NCI-H2029 (cell line): Measurements from ENCODE around the gene DUOX1.

ENCODE experiments used
- DNase-seq: peaks from one replicate; lab custom pipeline; 2025; lab: John Stamatoyannopoulos, UW

Gene DUOX1

DNA sequence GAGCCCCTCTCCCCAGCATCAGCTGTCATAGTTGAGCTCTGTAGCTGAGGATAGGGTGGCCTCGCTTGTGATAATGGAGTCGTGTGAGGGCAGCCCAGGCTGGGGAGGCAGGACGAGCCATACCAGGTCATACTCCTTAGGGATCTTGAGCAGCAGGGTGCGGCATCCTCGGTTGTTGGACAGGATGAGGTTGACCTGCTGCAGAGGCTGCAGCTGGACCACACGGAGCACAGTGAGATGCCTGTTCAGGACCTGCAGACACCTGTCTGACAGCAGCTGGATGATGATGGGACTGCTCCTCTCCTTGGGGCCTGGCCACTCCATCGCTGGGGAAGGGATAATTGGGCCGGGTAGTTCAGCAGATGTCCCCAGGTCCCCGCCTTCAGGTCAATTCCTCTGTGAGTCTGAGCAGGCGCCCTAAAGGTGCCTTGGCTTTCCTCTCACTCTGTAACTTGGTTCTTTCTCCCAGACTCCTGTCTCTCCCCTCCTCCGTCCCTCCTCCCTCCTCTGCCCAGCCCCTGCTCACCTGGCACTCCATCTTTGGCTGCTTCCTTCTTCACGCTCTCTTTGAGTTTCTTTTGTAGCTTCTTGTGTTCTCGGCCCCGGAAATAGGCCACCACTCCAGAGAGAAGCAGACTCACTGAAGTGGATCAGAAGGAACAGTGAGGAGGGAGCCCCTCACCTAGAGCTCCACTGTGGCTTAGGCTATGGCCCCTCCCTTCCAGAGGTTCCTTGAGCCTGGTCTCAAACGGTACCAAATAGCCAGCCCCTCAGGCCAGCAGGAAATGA, 23.6 kb upstream of the DUOX1 start:
- no peak for DNase-seq

GRCh38 chr15:45107941-45108630, 21.7 kb upstream of the DUOX1 start:
- DNase-seq: no peak

DNA sequence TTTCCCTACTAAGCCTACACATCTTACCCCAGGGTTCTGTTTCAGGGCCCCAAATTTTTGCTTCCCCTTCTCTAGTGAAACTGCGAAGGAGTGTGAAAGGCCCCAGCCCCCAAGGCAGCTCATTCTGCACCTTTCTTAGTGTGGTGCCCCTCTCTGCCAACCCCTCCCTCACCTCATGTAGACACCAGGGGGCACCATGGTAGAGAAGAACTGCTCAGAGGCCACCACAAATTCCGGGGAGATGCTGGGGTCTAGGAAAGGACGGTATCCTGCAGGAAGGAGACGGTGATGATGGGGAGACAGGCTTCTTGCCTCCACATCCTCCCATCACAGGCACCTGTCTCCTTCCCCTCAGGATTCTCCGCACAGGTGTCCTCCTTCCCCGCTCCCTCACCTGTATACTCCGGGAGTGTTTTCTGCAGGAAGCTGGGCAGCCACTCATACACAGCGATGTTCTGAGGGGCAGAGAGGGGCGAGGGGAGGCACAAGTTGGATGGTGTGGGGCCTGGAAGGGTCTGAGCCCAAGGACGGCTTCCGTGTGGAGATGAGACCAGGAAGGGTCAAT, 19.5 kb upstream of the DUOX1 start:
- no peak for DNase-seq

DNA sequence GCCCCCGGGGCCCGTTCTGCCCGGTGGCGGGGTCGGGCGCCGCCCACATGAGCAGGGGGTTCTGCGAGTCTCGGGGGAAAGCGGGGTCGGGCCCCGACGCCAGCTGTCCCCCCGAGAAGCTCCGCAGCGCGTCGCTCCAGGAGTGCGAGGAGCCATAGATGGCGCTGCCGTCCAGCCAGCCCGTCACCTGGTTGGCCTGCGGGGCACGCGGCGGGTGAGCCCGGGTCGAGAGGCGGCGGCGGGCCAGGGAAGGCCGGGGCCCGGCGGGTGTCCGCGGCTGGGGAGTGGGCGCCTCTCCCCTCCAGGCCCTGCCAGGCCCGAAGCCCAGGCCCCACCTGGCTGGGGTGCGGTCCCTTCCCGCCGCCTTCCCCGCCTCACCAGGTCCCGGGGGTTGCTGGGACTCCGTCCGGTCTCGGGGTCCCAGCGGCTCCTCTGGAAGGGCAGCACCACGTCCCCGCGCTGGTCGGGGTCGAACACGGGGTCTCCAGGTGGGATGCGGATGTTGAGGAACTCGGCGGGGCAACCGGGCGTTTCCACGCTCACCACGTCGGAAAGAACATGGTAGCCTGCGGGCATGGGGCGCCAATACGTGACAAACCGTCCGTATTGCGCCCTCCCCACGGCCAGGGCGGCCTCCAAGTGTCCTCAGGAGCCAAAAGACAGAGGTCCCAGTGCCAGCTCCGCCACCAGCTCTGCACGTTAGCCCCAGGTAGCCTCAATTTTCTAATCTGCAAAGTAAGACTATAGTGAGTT, 18.2 kb upstream of the DUOX1 start:
- DNase-seq: no peak

DNA sequence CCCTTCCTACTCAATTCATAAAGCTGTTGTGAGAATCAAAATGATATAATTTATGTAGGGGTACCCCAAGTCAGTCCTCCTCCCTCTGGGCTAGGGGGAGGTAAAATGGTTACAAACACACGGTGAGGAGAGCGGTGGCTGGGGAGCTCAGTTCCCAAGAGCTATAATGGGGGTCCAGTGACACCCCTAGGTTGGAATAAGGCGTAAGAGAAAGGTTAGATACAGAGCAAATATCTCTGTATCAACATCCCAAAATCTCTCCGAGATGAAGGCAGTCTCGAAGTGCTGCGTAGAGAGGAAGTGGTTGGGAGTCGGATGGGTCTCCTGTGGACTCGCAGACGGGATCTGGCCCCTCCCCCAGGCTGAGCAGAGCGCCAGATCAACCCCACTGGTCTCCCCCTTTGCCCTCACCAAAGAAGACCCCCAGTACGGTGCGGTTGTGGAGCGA, 17.6 kb upstream of the DUOX1 start:
- no peak for DNase-seq

DNA sequence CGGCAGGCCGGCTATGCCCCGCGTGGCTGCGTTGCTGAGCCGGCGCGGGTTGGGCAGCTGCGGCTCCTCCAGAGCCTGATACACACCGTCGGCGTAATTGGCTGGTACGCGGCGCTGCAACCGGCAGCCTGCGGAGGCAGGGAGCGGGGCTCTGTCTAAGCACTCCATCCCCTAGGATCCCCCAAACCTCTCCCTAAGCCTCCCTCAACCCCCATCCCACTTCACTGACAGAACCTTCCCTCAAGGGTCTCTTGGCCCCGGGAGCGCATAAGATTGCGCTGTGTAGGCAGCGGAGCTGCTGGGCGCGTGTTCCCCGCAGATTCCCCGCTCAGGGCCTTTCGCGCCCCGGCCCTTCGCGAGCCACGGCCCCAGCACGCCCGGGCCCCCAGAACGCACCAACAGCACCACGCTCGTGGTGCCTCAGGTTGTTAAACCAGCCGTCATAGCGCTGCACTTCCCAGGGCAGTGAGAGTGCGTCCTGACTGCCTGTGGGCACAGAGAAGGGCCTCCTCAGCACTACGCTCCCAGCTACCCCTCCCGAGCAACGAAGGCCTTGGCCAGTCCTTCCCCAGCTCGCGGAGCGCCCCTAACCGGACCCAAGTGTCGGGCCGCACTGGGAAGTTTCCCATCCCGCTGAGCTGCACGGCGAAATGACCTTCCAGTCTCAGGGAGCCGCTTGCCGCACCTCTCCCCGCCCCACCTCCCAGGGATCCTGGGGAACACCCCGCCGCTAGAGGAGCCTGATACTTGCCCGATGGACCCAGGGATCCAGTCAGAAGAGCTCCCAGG, 17.0 kb upstream of the DUOX1 start:
- DNase-seq: no peak

- no peak for DNase-seq
Measured at GRCh38 chr15:45113380-45113990, 16.3 kb upstream of the DUOX1 start.

GRCh38 chr15:45114076-45114750, 15.6 kb upstream of the DUOX1 start, which contains the start of the genes DUOX2 and DUOXA2:
TSS of gene DUOX2 (minus strand) at chr15:45114172. CDS start at chr15:45113411, 761 bp downstream.
TSS of gene DUOXA2 (plus strand) at chr15:45114326. CDS start at chr15:45114606, 280 bp downstream.
- DNase-seq: no peak

- no peak for DNase-seq
Measured at GRCh38 chr15:45114751-45115085, 15.1 kb upstream of the DUOX1 start.

- DNase-seq: no peak
Measured at GRCh38 chr15:45115312-45115820, 14.4 kb upstream of the DUOX1 start.

GRCh38 chr15:45116006-45116481, 13.8 kb upstream of the DUOX1 start:
- no peak for DNase-seq

- no peak for DNase-seq
Measured at GRCh38 chr15:45116482-45117307, 13.1 kb upstream of the DUOX1 start.

DNA sequence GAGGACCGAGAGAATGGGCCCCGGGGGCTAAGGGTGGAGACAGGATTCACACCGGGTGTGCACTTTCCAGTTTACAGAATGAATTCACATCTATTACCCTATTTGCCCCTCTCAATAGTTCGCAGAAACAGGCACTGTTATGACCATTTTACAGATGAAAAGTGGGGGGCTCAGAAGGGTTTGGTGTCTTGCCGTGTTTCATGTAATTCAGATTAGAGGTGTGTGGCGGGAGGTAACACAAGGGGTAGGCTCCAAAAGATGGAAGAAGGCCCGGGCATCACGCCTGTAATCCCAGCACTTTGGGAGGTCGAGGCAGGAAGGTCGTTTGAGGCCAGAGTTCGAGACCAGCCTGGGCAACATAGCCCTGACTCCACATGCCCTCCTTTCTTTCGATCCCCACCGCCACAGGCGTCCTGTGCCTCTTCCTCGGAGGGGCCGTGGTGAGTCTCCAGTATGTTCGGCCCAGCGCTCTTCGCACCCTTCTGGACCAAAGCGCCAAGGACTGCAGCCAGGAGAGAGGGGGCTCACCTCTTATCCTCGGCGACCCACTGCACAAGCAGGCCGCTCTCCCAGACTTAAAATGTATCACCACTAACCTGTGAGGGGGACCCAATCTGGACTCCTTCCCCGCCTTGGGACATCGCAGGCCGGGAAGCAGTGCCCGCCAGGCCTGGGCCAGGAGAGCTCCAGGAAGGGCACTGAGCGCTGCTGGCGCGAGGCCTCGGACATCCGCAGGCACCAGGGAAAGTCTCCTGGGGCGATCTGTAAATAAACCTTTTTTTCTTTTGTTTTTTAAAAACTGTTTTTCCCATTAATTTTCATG, 12.3 kb upstream of the DUOX1 start:
- DNase-seq: no peak

GRCh38 chr15:45118131-45118588, 11.6 kb upstream of the DUOX1 start:
- DNase-seq: peak; percentile 59

DNA sequence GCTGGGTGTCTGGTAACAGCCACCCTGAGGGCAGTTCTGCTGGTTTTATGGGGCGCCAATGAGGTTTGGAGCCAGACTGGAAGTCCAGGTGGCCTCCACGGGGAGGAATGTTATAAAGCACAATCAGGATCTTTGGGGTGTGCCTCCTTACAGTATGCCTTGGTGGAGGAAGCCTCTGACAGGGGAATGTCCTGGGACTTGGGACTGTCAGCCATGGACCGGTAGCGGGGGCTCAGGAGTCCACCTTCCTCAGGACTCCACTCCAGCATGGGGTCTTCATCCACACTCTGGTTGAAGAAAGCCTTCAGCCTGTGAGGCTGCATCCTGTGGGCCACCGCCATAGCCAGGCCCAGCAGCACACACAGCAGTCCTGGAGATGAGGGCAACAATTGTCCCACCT, 10.8 kb upstream of the DUOX1 start:
- DNase-seq: no peak

DNA sequence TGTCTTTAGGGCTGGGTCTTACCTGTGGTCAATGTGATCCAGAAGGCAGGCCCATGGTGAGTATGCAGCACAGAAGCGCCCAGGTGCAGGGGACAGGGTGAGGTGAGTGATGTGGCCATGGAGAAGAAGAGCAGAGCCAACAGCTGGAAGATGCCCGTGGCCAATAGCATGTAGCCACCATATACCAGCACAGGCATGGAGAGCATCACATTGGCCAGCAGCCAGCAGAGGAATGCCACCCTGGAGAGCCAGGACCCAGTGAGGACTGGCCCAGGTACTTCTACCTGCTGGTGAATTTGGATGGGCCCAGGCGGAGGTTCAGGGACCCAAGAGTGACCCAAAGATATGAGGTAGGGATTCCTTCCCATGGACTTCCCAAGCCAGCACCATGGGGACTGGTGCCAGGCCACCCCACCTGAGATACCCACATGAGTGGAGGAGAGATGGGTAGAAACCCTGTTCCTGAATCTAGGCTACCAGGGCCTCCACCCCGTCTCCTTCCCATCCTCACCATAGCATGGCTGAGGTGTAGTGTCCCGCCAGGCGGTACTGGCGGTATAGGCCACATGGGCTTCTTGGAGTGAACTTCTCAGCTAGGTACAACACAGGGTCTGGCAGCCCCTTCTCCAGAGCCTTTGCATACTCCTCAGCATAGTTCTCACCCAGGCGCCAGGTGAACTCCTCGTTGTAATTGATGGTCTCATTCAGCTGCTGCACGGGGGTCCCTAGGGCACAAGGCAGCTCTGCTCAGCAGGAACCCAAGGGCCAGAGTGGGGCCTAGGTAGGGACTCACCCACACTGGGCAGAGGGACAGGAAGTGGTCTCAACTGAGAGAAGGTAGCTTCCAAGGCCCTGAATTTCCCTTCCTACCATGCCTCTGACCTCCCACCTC, 9.5 kb upstream of the DUOX1 start:
- no peak for DNase-seq

DNA sequence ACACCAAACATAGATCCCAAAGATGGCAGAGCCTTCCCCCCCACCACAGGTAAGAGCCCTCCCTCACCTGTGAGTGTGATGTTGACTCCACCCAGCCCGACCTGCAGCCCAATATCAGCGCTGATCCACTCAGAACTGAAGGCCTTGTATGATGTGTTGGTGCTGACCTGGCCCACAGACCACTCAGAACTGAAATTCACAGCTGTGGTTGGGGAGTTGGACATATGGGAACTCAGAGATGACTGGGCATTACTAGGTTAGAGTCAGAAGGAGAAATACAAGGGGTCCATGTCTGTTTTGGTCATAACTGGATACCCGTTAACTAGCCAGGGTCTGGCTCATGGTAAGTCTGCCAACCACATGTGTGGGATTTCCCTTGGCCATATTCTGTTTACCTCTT, 8.8 kb upstream of the DUOX1 start:
- DNase-seq: no peak
